NCI-H748 (cell line): ENCODE results near the gene HS3ST4.
"Not testable (repeated sequence)": the region's sequence is repeated elsewhere in the genome, so short reads cannot be mapped to it uniquely, and the experiment has no call there.

Experiments
- DNase-seq: peaks from one replicate; lab custom pipeline; 2025; ENCODE audit not compliant: unreplicated experiment; lab: John Stamatoyannopoulos, UW

HS3ST4 gene

DNA sequence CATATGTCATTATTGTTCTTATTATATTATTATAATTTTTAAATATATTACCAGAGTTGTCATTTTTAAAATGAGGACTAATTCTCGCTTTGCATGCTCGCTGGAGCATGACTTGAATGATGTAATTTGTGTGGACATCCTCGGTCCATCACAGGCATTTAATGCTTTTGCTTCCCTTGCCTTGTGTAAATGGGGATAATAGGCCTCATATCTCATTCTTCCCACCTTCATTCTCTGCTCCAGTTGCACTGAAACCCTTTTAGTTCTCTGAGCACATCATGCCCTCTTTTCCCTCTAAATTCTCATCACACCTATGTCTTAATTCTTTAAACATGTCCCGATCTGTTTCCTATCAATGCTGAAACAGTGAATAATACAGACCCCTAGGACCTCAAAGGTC is 285.4 kb downstream of the HS3ST4 start:
- no peak for DNase-seq

DNA sequence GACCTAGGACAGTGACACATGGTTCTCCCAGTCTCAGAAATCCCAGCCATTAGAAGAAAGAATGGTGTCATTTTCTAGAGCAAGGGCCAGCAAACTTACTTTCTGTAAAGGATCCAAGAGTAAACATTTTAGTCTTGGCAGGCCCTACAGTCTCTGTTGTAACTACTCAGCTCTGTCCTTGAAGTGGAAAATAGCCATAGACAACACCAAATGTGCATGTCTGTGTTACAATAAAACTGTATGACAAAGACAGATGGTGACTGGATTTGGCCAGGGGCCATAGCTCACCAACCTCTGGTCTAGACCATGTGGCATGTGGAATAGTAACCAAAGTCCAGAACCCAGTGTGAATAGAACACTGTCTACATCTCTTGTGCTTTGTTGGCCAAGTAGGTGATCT is 286.5 kb downstream of the HS3ST4 start:
- no peak for DNase-seq

DNA sequence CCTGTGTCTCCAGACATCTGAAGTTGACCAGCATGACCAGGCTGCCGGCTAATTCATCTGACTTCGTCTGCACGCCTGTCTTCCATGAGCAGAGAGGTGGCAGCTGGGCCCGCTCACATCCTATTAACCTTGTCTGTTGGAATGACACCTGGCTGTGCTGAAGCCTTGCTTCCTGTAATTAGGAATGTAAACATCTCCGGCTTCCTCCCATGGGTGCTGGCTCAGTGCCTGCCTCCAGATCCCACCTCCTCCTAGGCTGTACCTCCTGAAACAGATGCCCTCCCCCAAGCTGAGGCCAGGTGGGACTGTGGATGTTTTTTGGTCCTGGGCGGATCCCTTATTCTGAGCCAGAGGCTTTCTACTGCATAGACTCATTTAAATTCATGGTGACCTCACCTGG is 296.3 kb downstream of the HS3ST4 start:
- DNase-seq = peak; percentile 97

DNA sequence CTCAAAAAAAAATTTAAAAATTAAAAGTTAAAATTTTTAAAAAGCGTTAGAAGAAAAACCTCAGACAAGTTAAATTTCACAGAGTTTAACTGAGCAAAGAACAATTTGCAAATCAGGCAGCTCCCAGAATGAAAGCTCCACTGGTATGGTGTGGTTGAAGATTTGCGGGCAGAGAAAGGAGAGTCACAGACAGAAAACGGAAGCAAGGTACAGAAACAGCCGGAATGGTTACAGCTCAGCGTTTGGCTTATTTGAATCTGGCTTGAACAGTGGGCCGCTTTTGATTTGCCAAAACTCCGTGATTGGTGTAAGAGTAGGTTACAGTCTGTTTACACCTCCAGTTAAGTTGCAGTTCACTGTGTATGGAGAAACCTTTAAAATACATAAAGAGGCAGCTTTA is 297.1 kb downstream of the HS3ST4 start:
- DNase-seq = no peak

DNA sequence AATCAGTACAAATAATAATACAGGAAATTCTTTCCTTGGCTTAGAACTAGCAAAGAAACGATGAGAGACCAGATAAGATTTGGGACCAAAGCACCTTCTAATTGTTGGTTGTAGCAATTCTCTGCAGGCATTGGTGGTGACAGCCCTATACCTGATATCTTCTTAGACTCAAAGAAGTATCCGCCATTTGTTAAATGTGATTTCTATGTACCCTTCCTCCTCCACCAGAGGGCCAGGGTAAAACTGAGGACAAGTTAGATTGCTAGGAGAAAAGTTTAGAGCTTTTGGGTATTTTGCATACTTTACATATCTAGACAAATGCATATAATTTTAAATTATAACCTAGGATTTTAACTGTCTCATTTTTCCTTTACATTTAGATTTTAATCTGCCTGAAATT is 304.3 kb downstream of the HS3ST4 start:
- DNase-seq = no peak

DNA sequence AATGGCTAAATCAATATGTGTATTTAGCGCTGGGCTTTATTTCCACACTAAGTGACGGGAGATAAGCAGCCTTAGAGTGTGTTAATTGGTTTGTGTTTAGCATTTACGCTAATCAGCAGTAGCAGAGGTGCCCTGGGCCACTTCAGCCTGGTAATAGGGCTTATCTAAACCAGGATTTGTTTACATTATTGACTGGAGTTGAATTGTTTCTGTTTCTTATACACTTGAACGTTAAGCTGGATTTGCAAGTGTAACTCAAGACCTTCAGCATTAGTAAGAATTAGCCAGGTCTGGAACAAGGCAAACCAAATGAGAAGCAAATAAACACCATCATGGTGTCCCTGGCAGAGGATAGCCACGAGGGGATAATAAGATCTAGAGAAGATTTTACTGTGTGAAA is 313.6 kb downstream of the HS3ST4 start:
- peak; percentile 71 for DNase-seq

DNA sequence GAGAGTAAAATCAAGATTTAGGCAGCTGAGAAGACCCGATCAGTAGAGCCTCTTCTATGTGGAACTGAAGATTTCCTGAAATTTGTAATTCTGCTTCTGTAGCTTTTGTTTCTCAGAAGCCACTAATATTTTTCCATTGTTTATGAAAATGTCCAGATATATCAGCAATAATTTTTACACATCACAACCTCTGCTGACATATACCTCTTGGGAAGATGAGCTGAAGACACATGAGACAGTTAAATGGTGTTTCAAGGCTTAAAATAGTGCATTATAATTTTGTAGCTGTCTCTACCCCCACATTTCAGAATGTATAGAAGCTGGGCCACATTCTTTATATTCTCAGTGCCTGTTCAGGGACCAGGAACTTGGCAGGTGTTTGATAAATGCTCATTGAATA is 320.6 kb downstream of the HS3ST4 start:
- no peak for DNase-seq

DNA sequence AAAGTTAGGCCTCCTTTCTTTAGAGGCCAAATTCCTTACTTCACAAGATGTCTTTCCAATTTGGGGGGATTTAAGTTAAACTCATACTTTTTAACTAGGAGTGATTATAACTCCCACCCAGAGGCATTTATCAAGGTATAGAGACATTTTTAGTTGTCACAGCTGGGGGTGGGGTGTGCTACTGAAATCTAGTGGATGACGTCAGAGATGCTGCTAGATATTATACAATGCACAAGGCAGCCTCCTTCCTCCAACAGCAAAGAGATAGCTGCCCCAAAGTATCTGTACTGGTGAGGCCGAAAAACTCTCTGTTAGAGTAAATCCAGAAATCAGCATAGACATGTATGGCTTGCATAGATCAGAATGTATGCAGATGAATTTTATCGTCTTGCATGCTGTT is 324.0 kb downstream of the HS3ST4 start:
- no peak for DNase-seq

DNA sequence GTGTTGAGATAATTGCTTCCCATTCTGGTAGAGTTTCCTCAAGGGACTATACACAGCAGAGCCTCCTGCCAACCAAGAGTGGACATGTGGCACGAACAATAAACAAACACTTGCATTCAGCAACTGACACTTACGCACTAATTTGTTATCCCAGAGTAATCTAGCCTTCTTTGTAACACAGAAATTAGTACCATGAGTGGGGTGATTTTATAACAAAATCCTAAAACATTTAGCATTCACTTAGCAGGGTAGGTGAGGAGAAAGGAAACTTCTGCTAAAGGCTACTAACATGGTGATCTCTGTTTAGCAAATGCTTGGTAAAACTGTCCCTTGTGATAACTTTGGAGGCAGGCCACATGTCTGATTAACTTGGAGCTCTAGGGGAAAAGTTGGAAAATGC is 325.2 kb downstream of the HS3ST4 start:
- DNase-seq = peak; percentile 37

DNA sequence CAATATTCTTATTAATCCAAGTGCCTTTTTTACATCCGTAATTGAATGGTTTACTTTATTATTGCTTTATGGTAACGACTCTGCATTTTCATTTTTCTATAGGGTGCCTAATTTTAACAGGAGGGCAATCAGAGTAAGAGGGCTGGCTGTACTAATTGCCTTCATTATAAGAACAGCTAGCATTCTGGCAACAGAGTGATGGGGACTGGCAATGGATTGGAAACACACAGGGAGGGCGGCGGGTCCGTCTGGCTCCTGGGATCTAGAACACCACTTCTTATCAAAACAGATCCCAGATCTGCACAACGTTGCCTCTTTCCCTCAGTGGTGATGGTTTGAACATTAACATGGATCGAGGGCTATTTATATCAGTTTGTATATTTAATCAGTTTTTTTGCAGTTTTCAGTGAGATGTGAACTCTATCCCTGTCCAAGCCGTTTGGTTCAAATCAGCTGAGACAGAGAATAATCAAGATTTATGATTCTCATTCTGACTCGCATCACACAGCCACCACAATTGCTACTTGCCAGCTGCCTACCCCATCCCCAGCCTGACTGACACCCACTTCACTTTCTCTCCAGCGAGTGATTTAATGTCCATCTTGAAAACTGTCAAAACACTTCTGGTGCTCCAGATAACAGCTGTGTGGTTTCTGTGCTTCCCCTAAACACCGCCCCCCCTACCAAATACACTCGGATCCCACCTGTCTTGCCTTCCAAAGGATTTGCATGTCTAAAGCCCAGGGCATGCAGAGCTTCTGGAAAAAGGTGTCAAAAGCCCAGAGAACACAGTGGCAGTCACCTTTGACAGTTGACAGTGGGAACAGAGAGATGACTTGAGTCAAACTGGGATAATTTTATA is 327.9 kb downstream of the HS3ST4 start:
- DNase-seq = peak; percentile 64

DNA sequence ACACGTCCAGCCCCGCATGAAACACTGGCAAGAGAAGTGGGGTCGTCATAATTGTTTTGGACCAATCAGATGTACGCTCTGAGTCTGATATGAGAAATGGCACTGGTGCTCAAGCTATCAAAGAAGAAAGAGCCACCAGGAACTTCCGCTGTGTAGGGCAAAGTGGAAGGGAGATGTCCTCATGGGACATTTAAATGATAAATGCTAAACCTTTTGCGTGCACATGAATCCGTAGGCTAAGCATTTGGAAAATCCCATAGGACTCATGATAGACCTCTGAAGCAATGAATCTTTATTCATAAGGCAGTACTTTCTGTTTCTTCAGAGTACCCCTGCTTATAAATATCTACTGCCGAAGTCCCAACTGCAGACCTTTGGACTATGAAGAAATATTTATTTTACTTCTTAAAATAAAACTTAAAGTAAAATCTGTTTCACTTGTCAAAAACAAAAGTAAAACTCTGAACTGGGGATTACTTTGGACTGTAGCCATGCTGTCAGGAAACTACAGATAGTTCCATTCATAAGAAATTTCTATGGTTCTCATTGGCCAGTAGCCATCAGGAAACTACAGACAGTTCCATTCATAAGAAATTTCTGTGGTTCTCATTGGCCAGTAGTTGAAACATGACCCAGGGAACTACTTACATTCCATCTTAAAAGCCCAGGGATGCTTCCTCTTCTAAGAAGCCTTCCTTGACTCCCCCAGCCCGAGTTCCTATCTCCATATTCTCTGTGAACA is 335.1 kb downstream of the HS3ST4 start:
- no peak for DNase-seq

DNA sequence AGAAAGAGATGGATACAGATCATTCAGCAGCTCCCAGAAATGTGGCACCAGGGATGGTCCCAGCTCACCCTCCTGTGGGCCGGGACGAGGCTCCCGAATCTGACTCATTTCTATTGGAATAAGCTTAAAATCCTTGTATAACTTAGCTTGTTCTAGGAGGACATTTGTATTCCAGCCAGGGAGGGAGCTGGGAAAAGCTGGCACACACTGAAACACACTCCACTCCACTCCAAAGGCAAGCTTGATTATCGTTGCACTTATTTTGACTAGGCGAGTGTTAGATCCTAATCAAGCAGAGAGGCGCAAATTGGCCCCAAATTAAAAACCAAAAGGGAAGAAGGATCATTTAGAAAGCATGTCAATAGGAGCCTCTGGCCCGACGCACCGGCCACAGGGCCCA is 339.5 kb downstream of the HS3ST4 start:
- no peak for DNase-seq

DNA sequence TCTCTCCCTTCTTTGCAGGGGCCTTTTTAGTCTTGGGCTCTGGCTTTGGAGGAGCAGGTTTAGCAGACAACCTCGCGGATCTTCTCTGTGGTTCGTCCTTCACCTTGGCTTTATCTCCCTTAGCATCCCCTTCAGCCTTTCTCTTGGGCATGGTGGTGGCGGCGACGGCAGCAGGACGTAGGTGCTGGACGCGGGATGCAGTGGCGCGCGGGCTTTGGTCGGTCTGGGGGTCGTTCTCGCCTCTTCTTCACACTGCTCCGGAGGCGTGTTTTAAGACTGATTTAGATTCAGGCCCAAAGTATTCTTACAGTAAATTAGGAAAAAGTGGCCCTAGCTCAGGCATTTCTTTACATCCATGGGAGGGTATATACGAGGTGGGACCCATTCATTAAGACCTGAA is 340.9 kb downstream of the HS3ST4 start:
- not testable (repeated sequence) for DNase-seq

DNA sequence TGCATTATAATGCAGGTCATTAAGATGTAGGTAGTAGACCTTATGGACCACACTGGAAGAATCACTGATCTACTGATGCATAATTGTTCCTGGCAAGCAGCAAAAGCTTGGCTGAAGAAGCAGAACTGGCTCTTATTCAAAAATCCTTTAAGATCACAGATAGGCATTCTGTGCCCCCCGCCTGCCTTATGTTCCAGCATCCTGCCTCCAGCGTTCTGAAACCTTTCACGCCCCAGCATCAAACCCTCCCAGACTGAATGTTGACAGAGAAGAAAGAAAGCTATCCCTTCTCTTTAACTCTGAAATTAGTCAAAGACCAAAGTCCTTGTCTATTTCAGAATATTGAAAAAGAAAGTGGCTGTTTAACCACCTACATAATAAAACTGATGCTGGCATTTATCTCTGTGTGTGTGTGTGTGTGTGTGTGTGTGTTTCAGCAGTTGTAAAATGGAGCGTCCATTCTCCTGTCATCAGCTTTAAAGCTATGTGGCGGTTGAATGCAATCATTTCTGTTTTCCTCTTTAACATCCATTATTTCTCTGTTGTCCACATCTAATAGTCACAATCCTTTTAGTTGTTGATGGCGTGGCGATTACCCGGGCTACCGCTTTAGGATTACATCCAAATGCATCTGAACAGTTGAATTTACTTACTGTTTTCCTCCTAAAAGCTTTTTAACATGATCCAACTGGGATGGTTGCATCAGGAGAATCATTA is 350.4 kb downstream of the HS3ST4 start:
- no peak for DNase-seq

DNA sequence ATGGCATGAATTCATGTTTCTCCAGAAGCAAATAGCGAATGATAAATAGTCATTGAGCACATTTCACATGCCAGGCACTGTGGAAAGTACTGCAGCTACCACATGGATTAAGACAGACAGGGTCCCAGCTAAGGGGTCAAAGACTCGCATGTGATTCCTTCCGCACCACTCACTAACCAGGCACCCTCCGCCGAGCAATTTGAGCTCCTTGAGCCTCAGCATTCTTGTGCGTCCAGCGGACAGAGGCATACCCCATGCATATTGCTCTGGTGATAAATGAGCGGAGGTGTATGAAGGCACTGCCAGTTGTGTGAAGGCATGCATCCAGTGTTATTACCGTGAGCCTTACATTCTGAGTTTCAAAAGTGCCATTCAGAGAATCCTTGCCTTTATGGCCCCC is 358.7 kb downstream of the HS3ST4 start:
- DNase-seq = no peak

DNA sequence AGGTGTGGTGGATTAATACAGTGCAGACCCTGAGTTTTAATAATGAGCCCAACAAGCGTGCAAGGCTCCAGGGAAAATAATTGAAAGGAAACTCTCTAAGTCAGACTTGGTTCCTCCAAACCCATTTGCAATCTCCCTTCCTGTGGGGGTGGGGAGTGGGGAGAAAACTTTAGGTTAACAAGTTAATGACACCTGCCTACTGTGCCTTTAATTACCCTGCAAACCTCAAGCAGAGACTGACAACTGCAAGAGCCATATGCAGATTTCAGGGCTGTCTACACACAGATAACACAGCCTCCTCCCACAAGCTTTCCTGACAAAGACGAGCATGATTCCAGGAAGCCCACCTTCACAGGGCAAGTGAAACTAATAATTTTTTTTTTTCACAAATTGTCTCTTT is 359.3 kb downstream of the HS3ST4 start:
- no peak for DNase-seq

DNA sequence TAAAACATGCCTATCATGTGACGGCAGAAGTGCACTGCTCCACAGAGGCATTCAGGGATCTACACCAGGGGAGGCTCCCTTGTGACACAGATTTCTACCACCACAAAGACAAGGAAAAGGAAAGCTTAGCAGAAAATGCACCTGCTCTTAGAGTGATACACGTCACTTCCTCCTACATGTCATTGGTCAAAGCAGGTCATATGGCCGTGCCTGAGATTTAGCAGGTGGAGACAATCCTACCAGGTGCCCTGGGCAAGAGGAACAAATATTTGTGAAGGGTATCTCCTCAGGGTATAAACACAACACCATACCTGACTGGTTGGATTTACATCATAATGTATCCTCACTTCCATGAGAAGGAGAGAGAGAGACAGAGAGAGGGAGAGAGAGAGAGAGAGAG is 362.1 kb downstream of the HS3ST4 start:
- peak; percentile 15 for DNase-seq

DNA sequence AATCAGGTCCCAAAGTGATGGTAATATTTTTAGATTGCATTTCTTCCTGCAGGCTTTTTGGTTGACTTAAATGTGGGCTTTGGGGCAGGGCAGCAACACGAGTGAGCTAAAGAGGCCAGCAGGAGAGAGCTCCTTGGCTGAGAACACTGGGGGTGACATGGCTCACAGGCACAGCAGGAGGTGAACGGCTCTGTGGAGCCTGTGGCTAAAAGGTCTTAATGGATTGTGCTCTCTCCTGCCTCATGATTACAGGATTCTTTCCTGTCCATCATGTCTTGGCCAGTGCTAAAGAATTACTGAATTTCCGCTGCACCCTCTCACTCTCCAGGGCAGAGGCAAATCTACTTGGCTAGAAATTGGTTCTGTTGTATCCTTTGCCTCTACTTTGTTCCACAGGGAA is 366.6 kb downstream of the HS3ST4 start:
- no peak for DNase-seq

DNA sequence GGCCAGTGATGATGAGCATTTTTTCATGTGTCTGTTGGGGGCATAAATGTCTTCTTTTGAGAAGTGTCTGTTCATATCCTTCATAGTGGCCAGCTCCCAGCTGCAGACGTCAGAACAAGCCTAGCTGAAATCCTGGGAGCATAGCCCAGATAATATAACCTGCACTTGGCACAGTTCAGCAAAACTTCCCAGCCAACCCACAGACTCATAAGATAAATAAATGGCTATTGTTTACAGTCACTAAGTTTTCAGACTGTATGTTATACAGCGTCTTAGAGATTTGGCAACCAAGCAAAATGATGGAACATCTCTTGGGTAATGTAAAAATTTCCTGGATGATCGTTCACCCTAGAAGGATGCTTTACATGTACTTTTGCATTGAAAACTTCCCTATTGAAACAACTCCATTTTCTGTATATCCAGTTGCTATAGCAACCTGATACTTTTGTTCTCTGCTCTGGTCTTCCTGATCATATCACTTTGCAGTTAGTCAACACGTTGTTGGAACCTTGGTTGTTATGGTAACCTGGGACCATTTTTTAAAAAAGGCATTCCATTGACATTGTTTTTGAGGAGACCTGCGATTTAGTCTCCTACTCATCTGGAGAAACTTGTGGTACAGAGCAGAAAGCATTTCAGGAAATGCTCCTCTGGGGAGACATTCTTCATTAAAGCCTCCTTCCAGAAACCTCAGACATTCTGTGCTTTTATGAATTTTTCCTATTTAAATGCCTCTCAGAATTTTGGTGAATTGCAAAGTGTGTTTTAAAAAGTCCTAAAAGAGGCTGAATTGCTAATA is 378.7 kb downstream of the HS3ST4 start:
- DNase-seq = peak; percentile 76

DNA sequence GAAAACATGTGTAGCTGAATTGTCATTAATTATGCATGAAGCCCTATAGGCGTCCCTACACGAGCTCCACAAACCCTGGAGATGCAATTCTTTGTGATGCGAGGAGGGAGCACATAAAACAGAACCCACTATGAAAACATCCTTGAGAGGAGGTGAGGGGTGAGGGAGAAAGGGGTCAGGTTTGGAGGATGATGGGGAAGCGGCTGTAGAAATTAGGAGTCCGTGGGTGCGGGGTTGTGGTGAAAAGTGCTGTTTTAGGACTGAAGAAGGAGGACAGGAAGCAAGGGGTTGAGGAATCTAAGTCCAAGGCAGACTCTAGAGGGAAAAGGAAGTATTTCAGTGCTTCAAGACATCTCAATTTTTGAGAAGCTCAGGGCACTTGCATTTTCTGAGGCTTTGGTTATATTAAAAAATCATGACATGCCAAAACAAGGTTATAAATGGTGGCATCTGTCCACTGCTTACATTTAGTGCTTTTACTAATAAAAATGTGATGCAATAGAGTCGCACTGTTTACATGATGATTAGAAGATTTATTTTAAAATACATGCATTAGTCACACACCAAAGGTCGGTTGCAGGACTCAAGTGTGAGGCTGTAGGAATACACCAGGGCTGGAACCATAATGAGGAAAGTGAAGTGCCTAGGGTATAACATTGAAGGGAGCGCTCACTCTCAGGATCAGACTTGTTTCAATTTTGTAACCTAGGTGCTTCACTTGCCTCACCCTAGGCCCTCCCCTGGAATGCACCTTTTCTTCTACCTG is 379.5 kb downstream of the HS3ST4 start:
- no peak for DNase-seq
